ENCODE results near the gene IMPA2. TPM values are rescaled to one million over a fixed set of nuclear protein-coding genes. Genes with fewer than 3 reads are reported as not detected.

Gene IMPA2
- total and polyA plus RNA-seq, 10 of the 15 experiments (the other 5 are each of a cell fraction or from before 2014, with no cell fraction given) = 0.24 to 21.0 (median 11.4) TPM

DNA sequence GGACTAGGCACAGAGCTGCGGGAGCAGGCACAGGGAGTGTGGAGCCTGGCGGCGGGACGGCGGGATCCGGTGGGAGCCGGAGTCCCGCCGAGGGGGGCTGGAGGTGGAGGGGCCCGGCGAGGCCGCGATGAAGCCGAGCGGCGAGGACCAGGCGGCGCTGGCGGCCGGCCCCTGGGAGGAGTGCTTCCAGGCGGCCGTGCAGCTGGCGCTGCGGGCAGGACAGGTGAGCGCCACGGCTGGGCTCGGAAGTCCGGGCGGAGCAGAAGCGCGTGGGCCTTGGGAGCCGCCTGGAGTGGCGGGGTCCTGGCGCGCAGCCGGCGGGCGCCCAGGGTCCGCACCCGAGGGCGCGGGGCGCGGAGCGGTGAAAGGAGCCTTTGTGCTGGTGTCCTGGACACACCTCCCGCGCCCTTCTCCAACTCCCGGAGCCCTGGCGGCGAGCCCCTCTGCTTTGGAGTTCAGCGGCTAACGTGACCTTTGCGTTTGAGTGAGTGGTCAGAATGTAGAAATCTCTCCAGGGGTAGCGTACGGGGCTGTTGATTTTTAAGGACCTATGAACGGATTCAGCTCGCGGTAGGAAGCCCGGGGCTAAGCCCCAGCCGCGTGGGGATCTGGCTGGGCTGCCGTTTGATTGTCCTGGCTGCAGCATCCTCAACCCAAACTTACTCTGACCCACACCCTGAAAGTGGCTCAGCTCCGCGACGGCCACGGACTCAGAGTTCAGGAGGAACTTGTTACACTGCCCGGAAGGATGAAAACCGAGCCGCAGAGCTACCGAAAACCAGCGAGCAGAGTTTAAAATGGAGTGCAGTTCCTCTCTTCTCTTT, 448 bp downstream of the IMPA2 start (continued):
- TF ChIP-seq, protein P1, sequence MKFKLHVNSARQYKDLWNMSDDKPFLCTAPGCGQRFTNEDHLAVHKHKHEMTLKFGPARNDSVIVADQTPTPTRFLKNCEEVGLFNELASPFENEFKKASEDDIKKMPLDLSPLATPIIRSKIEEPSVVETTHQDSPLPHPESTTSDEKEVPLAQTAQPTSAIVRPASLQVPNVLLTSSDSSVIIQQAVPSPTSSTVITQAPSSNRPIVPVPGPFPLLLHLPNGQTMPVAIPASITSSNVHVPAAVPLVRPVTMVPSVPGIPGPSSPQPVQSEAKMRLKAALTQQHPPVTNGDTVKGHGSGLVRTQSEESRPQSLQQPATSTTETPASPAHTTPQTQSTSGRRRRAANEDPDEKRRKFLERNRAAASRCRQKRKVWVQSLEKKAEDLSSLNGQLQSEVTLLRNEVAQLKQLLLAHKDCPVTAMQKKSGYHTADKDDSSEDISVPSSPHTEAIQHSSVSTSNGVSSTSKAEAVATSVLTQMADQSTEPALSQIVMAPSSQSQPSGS (IDR thresholded peaks at IDR 0.05; ENCODE audit: low read length) = no peak
- TF ChIP-seq SREBF1 (IDR thresholded peaks at IDR 0.05; ENCODE audit: low read length) (no peak), CBX5 (IDR thresholded peaks at IDR 0.05; ENCODE audit: low read depth) (no peak), NR2F1 (conservative IDR thresholded peaks at IDR 0.05) (0 out of 2 replicates have a peak, but pooled peaks have one; percentile 41), IKZF1 (conservative IDR thresholded peaks at IDR 0.05) (peak; percentile 45; the same call in 1 of the 2 replicates), NRF1 (conservative IDR thresholded peaks at IDR 0.05; ENCODE audit: low read depth, low read length) (no peak), MLLT1 (IDR thresholded peaks at IDR 0.05) (no peak), IKZF2 (IDR thresholded peaks at IDR 0.05) (no peak), GATAD2B (conservative IDR thresholded peaks at IDR 0.05; ENCODE audit: low read depth) (0 out of 2 replicates have a peak, but pooled peaks have one; percentile 30), DPF2 (IDR thresholded peaks at IDR 0.05) (no peak), ZBED1 (IDR thresholded peaks at IDR 0.05; ENCODE audit: borderline replicate concordance) (no peak), CTCF (IDR thresholded peaks at IDR 0.05 in 2 of 3, conservative IDR thresholded peaks at IDR 0.05 in 1 of 3; ENCODE audit: control insufficient read depth in 2 of 3, extremely low read depth in 1 of 3, insufficient read depth in 1 of 3, low read depth in 3 of 3, low read length in 3 of 3) (no peak), NBN (IDR thresholded peaks at IDR 0.05) (no peak), MEF2B (IDR thresholded peaks at IDR 0.05; ENCODE audit: partially characterized antibody, poor library complexity, severe bottlenecking) (no peak), CBFB (IDR thresholded peaks at IDR 0.05; ENCODE audit: low read depth) (no peak), CHD1 (IDR thresholded peaks at IDR 0.05; ENCODE audit: low read depth, low read length) (no peak), FOS (IDR thresholded peaks at IDR 0.05; ENCODE audit: borderline replicate concordance, extremely low read depth, insufficient read length) (no peak), BHLHE40 (IDR thresholded peaks at IDR 0.05; ENCODE audit: borderline replicate concordance in 1 of 2, low read depth in 2 of 2, low read length in 1 of 2) (no peak), SRF (IDR thresholded peaks at IDR 0.05; ENCODE audit: low read depth in 2 of 2, low read length in 2 of 2) (no peak), RCOR1 (conservative IDR thresholded peaks at IDR 0.05; ENCODE audit: low read depth, low read length) (no peak), EED (IDR thresholded peaks at IDR 0.05; ENCODE audit: low read depth) (no peak), KAT2A (conservative IDR thresholded peaks at IDR 0.05; ENCODE audit: control insufficient read depth, low read depth, low read length) (no peak)

All from GM12878 (cell line).